Glutamatergic neuron (in vitro differentiated cells): Measurements from ENCODE around the gene DNAH8. TPM values are rescaled to one million over a fixed set of nuclear protein-coding genes. Genes with fewer than 3 reads are reported as not detected.

ENCODE experiments used
- DNase-seq: peaks from one replicate; pipeline ENCODE4 v3.0.0; 2022
- H3K27ac Mint-ChIP-seq: one replicate; pipeline ENCODE4 v1.8.0; 2020; ENCODE audit warnings: mild to moderate bottlenecking, mixed read lengths, inconsistent platforms; ENCODE audit not compliant: unreplicated experiment
- H3K27me3 Mint-ChIP-seq: one replicate; pipeline ENCODE4 v1.8.0; 2020; ENCODE audit warnings: mild to moderate bottlenecking, moderate library complexity, mixed read lengths, inconsistent platforms; ENCODE audit not compliant: unreplicated experiment
- H3K36me3 Mint-ChIP-seq: one replicate; pipeline ENCODE4 v1.8.0; 2020; ENCODE audit warnings: mild to moderate bottlenecking, mixed read lengths, inconsistent platforms; ENCODE audit not compliant: unreplicated experiment
- H3K4me1 Mint-ChIP-seq: one replicate; pipeline ENCODE4 v1.8.0; 2020; ENCODE audit warnings: mild to moderate bottlenecking, low read depth, mixed read lengths, inconsistent platforms; ENCODE audit not compliant: unreplicated experiment
- H3K4me3 Mint-ChIP-seq: one replicate; pipeline ENCODE4 v1.8.0; 2020; ENCODE audit warnings: mild to moderate bottlenecking, mixed read lengths, inconsistent platforms; ENCODE audit not compliant: unreplicated experiment
- H3K9me3 Mint-ChIP-seq: one replicate; pipeline ENCODE4 v1.8.0; 2020; ENCODE audit warnings: mild to moderate bottlenecking, moderate library complexity, mixed read lengths, inconsistent platforms; ENCODE audit not compliant: unreplicated experiment
- total RNA-seq: library from RNA; stranded (reverse); fragmentation: NEBNext Ultra II Directional; extraction: Animal tissue kit (Norgen Biotek cat#: 25700); gene quantifications from one replicate; pipeline ENCODE4 v1.2.1, GENCODE V29; 2021; ENCODE audit not compliant: unreplicated experiment
- TF ChIP-seq, protein P1 (sequence below): fragments of 200-600 bp; sonication (generic); IDR thresholded peaks from one replicate; pipeline ENCODE4 v1.5.0; 2021; ENCODE audit not compliant: partially characterized antibody, unreplicated experiment

DNAH8 gene
- total RNA-seq, 1 donor from 2014 or later, result not detected

DNA sequence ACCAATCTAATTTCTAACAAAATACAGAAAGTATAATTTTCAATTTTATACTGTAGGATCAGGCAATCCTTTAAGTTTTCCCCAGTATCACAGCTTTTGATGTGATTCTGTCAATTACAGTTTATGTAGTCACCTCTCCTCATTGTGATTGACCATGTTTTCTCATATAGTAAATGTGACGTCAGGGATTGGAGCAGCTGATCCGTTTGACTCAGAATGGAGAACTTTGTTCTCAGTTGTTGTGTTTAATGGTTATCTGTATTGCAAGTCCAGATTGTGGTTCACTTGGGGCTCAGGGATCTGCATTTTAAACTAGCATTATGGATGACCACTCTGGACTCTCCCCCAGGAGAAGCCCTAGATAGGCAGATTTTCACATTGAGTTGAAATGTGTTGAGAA, 90.6 kb downstream of the DNAH8 start:
- H3K9me3 Mint-ChIP-seq, result no peaks in the 10 kb centered on the region
- H3K36me3 Mint-ChIP-seq, result no peaks in the 10 kb centered on the region
- peak overlapping the region; percentile 28 for H3K27ac Mint-ChIP-seq
- DNase-seq, result no peak
- peaks cover 26% of the 10 kb centered on the region for H3K4me1 Mint-ChIP-seq
- TF ChIP-seq, protein P1, sequence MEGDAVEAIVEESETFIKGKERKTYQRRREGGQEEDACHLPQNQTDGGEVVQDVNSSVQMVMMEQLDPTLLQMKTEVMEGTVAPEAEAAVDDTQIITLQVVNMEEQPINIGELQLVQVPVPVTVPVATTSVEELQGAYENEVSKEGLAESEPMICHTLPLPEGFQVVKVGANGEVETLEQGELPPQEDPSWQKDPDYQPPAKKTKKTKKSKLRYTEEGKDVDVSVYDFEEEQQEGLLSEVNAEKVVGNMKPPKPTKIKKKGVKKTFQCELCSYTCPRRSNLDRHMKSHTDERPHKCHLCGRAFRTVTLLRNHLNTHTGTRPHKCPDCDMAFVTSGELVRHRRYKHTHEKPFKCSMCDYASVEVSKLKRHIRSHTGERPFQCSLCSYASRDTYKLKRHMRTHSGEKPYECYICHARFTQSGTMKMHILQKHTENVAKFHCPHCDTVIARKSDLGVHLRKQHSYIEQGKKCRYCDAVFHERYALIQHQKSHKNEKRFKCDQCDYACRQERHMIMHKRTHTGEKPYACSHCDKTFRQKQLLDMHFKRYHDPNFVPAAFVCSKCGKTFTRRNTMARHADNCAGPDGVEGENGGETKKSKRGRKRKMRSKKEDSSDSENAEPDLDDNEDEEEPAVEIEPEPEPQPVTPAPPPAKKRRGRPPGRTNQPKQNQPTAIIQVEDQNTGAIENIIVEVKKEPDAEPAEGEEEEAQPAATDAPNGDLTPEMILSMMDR, result no peak
- peaks cover 4% of the 10 kb centered on the region for H3K27me3 Mint-ChIP-seq
- peak overlapping the region; percentile 14 for H3K4me3 Mint-ChIP-seq

DNA sequence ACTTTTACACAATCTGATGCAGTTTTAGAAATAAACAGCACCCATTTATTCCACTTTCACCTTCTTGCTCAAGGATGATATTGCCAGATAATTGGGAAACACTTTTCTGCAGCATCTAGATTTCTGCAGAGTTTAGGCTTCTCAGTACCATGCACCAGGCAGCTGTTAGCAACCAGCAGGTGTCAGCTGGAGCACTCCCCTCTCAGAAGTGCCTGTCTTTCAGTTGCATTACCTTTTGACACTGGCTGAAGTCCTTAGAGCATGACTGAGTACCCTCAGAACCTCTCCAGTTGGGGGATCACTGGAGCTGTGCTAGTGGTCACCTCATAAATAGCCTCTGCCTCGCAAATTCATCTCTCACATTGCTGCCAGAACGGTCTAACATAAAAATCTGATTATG, 91.2 kb downstream of the DNAH8 start:
- peak; percentile 31 for DNase-seq
- H3K4me1 Mint-ChIP-seq, result peaks cover 24% of the 10 kb centered on the region
- H3K4me3 Mint-ChIP-seq, result peak overlapping the region; percentile 15
- H3K27ac Mint-ChIP-seq, result peak overlapping the region; percentile 28
- H3K27me3 Mint-ChIP-seq, result peaks cover 4% of the 10 kb centered on the region
- H3K36me3 Mint-ChIP-seq, result no peaks in the 10 kb centered on the region
- H3K9me3 Mint-ChIP-seq, result no peaks in the 10 kb centered on the region
- TF ChIP-seq, protein P1, result no peak

- H3K36me3 Mint-ChIP-seq, result no peaks in the 10 kb centered on the region
- TF ChIP-seq, protein P1, result no peak
- no peak for DNase-seq
Observed at GRCh38 chr6:38806833-38807232, 91.7 kb downstream of the DNAH8 start.

GRCh38 chr6:38808039-38808438, 92.9 kb downstream of the DNAH8 start:
- TF ChIP-seq, protein P1, result no peak
- DNase-seq, result no peak
- no peak overlapping the region for H3K27ac Mint-ChIP-seq
- H3K9me3 Mint-ChIP-seq, result no peaks in the 10 kb centered on the region
- peaks cover 20% of the 10 kb centered on the region for H3K4me1 Mint-ChIP-seq
- peaks cover 3% of the 10 kb centered on the region for H3K27me3 Mint-ChIP-seq
- no peak overlapping the region for H3K4me3 Mint-ChIP-seq
- no peaks in the 10 kb centered on the region for H3K36me3 Mint-ChIP-seq

More at GRCh38 chr6:38806833-38807232, 91.7 kb downstream of the DNAH8 start:
- peaks cover 3% of the 10 kb centered on the region for H3K27me3 Mint-ChIP-seq
- peak overlapping the region; percentile 55 for H3K4me3 Mint-ChIP-seq
- no peaks in the 10 kb centered on the region for H3K9me3 Mint-ChIP-seq
- H3K4me1 Mint-ChIP-seq, result peaks cover 20% of the 10 kb centered on the region
- H3K27ac Mint-ChIP-seq, result peak overlapping the region; percentile 48

GRCh38 chr6:38813041-38813823, 98.1 kb downstream of the DNAH8 start:
- Mint-ChIP-seq H3K36me3 (no peaks in the 10 kb centered on the region), H3K27me3 (no peaks in the 10 kb centered on the region)

More at GRCh38 chr6:38813041-38813823, 98.1 kb downstream of the DNAH8 start:
- Mint-ChIP-seq H3K4me3 (no peak overlapping the region), H3K27ac (no peak overlapping the region), H3K4me1 (no peaks in the 10 kb centered on the region), H3K9me3 (no peaks in the 10 kb centered on the region)
- TF ChIP-seq, protein P1, result no peak
- no peak for DNase-seq
